SK-N-MC (cell line): ENCODE results near the gene SPATA31E1.

Experiments
- DNase-seq: peaks from one replicate; pipeline ENCODE4 v3.0.0-alpha.2; 2011; ENCODE audit warnings: low read depth, low spot score
- H3K27ac ChIP-seq: fragments of 200-600 bp; sonication (generic); 2 replicates; pipeline ENCODE4 v1.5.1; 2016; ENCODE audit warnings: mixed run types
- H3K36me3 ChIP-seq: fragments of 200-600 bp; sonication (generic); 2 replicates; pipeline ENCODE4 v1.6.1; 2017; ENCODE audit warnings: antibody characterized with exemption, low read length, mixed read lengths; ENCODE audit not compliant: insufficient read depth
- H3K4me3 ChIP-seq: fragments of 200-600 bp; sonication (generic); 2 replicates; pipeline ENCODE4 v1.5.1; 2016
- H3K9ac ChIP-seq: fragments of 200-600 bp; sonication (generic); 2 replicates; pipeline ENCODE4 v1.8.0; 2017; ENCODE audit warnings: mixed run types, mixed read lengths; ENCODE audit not compliant: insufficient read length
- H3K9me3 ChIP-seq: fragments of 200-600 bp; sonication (generic); 2 replicates; pipeline ENCODE4 v1.6.1; 2017; ENCODE audit warnings: low read depth, mild to moderate bottlenecking, antibody characterized with exemption, low read length, moderate library complexity, mixed read lengths
- EZH2 ChIP-seq: fragments of 200-600 bp; sonication (generic); IDR thresholded peaks from one replicate; pipeline ENCODE4 v1.6.1; 2017; ENCODE audit warnings: antibody characterized with exemption
- FOXP2 ChIP-seq: optimal IDR thresholded peaks from 2 replicates; pipeline ENCODE3; 2011; ENCODE audit warnings: mild to moderate bottlenecking, moderate library complexity; ENCODE audit not compliant: insufficient read depth; ENCODE audit errors: extremely low read length, control extremely low read depth
- POLR2AphosphoS5 ChIP-seq: IDR thresholded peaks from 2 replicates; pipeline ENCODE4 v1.6.1; 2012; ENCODE audit warnings: mild to moderate bottlenecking, low read depth, low read length, borderline replicate concordance

Gene SPATA31E1

GRCh38 chr9:87859137-87859536, 23.5 kb upstream of the SPATA31E1 start:
- Histone ChIP-seq H3K9me3 (0 out of 2 replicates have a peak, but pooled peaks cover 6% of the 10 kb centered on the region), H3K4me3 (no peak overlapping the region)

GRCh38 chr9:87859786-87860185, 22.9 kb upstream of the SPATA31E1 start:
- no peak overlapping the region for H3K9ac ChIP-seq
- H3K9me3 ChIP-seq, result 0 out of 2 replicates have a peak, but pooled peaks cover 6% of the 10 kb centered on the region
- no peak for TF ChIP-seq EZH2
- no peak for TF ChIP-seq FOXP2
- TF ChIP-seq POLR2AphosphoS5, result no peak
- H3K27ac ChIP-seq, result no peak overlapping the region
- H3K4me3 ChIP-seq, result no peak overlapping the region
- H3K36me3 ChIP-seq, result no peaks in the 10 kb centered on the region
- no peak for DNase-seq

More at GRCh38 chr9:87859137-87859536, 23.5 kb upstream of the SPATA31E1 start:
- no peak for DNase-seq
- Histone ChIP-seq H3K9ac (no peak overlapping the region), H3K27ac (no peak overlapping the region), H3K36me3 (no peaks in the 10 kb centered on the region)
- TF ChIP-seq POLR2AphosphoS5 (no peak), EZH2 (no peak), FOXP2 (no peak)

- no peak for DNase-seq
- Histone ChIP-seq H3K27ac (no peak overlapping the region), H3K4me3 (no peak overlapping the region), H3K9ac (no peak overlapping the region), H3K36me3 (no peaks in the 10 kb centered on the region), H3K9me3 (0 out of 2 replicates have a peak, but pooled peaks cover 6% of the 10 kb centered on the region)
- TF ChIP-seq EZH2 (no peak), POLR2AphosphoS5 (no peak), FOXP2 (no peak)
These were observed 21.3 kb upstream of the SPATA31E1 start for GRCh38 chr9:87861332-87861731.

- Histone ChIP-seq H3K27ac (no peak overlapping the region), H3K9me3 (0 out of 2 replicates have a peak, but pooled peaks cover 6% of the 10 kb centered on the region), H3K36me3 (no peaks in the 10 kb centered on the region), H3K9ac (no peak overlapping the region), H3K4me3 (no peak overlapping the region)
- no peak for TF ChIP-seq POLR2AphosphoS5
- no peak for TF ChIP-seq EZH2
- no peak for TF ChIP-seq FOXP2
- DNase-seq, result no peak
These were observed 20.0 kb upstream of the SPATA31E1 start for GRCh38 chr9:87862536-87863268.

- Histone ChIP-seq H3K9me3 (0 out of 2 replicates have a peak, but pooled peaks cover 6% of the 10 kb centered on the region), H3K4me3 (no peak overlapping the region), H3K27ac (no peak overlapping the region), H3K9ac (no peak overlapping the region), H3K36me3 (no peaks in the 10 kb centered on the region)
- DNase-seq, result no peak
- TF ChIP-seq POLR2AphosphoS5 (no peak), EZH2 (no peak), FOXP2 (no peak)
These were observed 18.7 kb upstream of the SPATA31E1 start for GRCh38 chr9:87863882-87864465.

GRCh38 chr9:87864915-87865314, 17.8 kb upstream of the SPATA31E1 start:
- H3K4me3 ChIP-seq, result no peak overlapping the region
- H3K9me3 ChIP-seq, result 0 out of 2 replicates have a peak, but pooled peaks cover 6% of the 10 kb centered on the region
- no peaks in the 10 kb centered on the region for H3K36me3 ChIP-seq
- no peak for TF ChIP-seq FOXP2
- TF ChIP-seq EZH2, result no peak
- TF ChIP-seq POLR2AphosphoS5, result no peak
- H3K27ac ChIP-seq, result no peak overlapping the region
- no peak overlapping the region for H3K9ac ChIP-seq
- no peak for DNase-seq

- no peak overlapping the region for H3K4me3 ChIP-seq
- DNase-seq, result no peak
- 0 out of 2 replicates have a peak, but pooled peaks cover 6% of the 10 kb centered on the region for H3K9me3 ChIP-seq
- TF ChIP-seq EZH2, result no peak
- H3K36me3 ChIP-seq, result no peaks in the 10 kb centered on the region
- no peak overlapping the region for H3K27ac ChIP-seq
- H3K9ac ChIP-seq, result no peak overlapping the region
These were observed 17.1 kb upstream of the SPATA31E1 start for GRCh38 chr9:87865626-87866025.

GRCh38 chr9:87867391-87867790, 15.3 kb upstream of the SPATA31E1 start:
- Histone ChIP-seq H3K36me3 (no peaks in the 10 kb centered on the region), H3K4me3 (no peak overlapping the region), H3K9ac (no peak overlapping the region), H3K9me3 (no peaks in the 10 kb centered on the region), H3K27ac (no peak overlapping the region)
- no peak for TF ChIP-seq EZH2
- no peak for TF ChIP-seq POLR2AphosphoS5
- TF ChIP-seq FOXP2, result no peak
- no peak for DNase-seq
